NCI-H748 (cell line): ENCODE results near the gene FGF4.
A peak's percentile ranks its signal among the peaks of the same experiment; 100 is the strongest.

Source experiments
- DNase-seq: peaks from one replicate; lab custom pipeline; 2025; ENCODE audit not compliant: unreplicated experiment; lab: John Stamatoyannopoulos, UW

The FGF4 gene

DNA sequence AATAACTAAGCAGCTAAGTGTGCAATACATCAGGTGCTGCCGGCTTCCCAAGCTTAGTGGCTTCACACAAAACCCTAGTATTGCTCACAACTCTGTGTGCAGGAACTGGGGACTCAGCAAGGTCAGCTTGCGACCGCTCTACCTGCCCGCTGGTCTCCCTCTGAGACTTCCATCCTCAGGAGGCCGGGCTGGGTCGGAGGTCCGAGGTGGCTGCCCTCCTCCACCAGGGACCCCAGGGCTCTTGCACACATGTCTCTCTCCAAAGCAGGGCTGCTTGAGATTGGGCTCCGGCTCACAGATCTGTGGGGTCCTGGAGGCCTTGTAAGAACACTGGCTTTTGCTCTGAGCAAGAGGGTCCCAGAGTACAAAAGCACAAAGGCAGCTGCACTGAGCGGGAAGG lies 45.9 kb downstream of the FGF4 start:
- no peak for DNase-seq

DNA sequence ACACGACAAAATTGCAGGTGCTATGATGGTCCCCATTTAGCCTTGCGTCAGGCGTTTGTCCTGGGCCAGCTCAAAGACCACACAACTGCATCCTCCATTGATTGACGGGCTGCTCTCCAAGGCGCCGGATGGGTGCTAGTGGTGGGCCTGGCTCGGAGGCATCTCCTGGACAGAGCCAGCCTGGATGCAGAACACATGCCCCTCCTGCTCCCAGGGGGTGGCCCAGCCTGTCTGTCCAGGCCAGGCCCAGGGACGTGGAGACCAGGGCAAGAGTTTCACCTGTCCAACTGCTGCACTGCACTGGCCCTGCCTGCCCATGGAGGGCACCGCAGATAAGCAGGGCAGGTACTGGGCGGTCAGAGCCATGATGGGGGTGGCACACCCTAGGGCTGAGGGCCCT lies 47.9 kb downstream of the FGF4 start:
- DNase-seq, result no peak

DNA sequence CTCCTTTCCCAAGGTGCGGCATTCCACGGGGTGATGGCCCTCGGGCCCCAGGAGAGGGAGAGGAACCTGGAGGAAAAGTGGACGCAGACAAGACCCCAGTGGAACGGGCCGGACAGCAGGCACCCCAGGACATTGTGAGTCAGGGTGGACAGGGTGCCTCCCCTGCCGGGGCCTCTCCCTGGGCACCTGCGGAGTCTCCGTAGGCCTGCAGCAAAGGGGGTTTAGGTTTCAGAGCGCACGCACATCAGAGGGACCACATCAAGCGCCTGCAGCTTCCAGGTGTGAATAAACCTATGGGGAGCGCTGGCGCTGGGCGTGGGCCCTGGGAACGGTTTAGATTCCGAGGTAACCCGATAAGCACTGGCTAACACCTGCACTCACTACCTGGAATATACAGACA lies 48.7 kb downstream of the FGF4 start:
- DNase-seq, result no peak

DNA sequence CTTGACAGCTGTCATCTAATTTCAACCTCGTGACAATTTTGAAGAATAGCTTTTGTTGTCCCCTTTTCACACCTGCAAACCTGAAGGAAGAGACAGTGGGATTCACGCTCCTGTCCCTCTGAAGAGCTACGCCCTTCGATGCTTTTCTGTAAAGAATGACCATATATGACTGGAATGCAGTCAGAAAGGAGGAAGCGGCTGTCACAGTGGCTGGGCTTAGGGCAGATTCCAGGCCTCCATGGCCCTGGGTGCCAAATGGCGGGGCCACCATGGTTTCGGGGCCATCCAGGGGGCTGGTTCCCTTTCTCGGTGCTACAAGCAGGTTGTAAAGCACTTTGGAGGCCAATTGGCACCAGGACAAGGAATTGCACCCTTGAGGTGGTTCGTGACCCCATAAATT lies 49.1 kb downstream of the FGF4 start:
- no peak for DNase-seq

DNA sequence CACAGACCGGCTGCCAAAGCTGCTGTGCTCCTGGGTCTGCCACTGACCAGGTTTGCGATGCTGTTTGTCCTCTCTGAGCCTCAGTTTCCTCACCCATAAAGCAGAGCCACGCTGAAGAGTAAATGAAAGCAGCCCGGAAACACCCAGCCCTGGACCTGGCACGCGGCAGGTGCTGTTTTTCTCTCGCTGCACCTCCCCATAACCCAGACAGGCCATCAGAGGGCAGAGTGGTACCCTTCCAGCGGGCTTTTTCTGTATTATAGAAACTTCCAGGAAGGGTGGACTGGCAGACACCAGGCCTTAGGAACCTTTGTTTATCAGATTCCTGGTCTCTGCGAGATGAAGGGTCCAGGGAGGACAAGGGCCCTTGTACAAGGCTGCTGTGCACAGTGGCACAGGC lies 53.4 kb downstream of the FGF4 start:
- peak; percentile 32 for DNase-seq

DNA sequence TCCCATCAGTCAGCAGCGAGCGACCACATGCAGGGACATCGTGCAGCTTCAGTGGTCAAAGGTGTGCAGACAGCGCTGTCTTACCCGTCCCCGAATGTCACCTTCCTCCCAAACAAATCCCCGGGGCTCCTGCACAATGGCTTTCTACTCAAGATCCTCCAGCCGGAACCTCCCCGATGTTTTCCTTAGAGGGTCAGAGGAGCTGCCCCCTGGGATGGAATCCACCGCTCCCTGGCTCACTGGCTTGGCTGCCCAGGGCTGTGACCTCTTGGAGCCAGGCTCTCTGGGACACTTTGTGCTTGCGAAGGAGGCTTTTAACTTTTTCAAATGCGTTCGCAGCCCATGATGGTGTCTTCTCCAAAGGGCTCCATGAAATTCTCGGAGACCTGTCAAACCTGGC lies 54.0 kb downstream of the FGF4 start:
- DNase-seq, result no peak
